ENCODE data around the gene SORT1.

GRCh38 chr1:109396871-109397580 lies 692 bp downstream of the SORT1 start:
- TF ChIP-seq CTCF (IDR thresholded peaks at IDR 0.05) = no peak
- TF ChIP-seq POLR2A (IDR thresholded peaks at IDR 0.05) = no peak
